Activated naive CD4-positive, alpha-beta T cell treated with anti-CD3 and anti-CD28 coated beads, Interleukin-2, amount 50 U/mL, for 16 hours (primary cell): ENCODE results near the gene MTF1.

Experiments used
- DNase-seq: peaks from one replicate; pipeline ENCODE4 v3.0.0-alpha.2; 2020

The MTF1 gene

DNA sequence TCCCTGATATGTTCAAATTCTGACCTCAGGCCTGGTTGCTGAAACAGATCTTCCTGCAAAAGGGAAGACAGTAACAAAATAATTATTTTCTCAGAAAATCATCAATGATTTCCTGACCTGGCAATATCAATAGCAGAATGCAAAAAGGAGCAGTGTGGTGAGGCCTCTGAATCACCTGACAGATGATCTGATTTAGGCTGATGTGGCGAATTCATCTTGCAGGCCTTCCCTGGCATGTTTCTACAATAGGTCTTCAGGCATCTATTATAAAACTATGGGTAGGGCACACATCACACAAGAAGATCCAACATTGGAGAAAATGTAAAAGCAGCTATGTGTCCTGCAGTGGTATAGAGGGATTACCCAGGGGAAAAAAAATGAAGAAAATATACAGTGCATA, 7.1 kb upstream of the MTF1 start:
- no peak for DNase-seq

DNA sequence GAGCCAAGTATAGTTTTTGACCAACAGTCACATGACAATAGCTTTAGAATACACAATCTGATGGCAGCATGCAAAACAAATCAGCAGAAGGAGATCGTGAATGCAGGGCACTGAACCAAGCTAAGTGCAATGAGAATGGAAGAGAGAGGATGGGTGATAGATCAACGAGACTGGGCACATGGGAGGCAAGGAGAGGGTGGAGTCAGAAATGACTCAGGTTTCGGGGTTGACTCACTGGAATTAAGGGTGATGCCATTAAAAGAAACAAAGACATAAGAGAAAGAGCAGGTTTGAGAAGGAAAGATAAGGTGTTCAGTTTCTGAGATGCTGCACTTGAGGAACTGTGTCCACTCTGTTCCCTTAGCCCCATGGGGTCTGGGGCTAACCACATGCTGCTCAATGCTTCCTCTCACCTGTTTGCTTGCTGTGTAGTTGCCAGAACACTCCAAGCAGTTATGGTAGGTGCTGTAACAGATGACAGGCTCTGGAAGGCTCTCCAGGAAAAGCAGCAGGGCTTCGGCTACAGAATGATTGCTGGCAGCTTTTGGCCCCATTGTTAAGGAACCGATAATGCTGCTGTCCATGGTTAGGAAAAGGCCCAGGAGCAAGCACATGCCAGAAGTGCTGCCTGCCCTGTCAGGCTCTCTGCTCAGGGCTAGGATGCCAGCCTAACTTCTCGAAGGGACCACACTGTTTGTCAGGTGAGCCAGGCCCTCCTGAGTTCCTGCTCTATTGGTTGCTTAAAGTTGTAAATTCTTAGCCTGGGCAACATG, 6.1 kb upstream of the MTF1 start:
- DNase-seq, result peak; percentile 43

DNA sequence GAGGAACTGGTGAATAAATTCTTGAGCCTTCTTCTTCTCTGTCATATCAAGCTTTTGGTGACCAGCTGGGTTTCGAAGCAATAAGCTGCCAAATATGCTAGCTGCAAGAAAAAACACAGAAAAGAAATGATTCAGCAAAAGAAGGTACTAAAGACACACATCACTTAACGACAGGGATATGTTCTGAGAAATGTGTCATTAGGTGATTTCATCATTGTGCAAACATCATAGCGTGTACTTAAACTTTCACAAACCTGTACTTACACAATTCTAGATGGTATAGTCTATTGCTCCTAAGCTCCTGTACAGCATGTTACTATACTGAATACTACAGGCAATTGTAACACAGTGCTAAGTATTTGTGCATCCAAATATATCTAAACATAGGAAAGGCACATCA, 2.9 kb upstream of the MTF1 start:
- DNase-seq, result no peak

DNA sequence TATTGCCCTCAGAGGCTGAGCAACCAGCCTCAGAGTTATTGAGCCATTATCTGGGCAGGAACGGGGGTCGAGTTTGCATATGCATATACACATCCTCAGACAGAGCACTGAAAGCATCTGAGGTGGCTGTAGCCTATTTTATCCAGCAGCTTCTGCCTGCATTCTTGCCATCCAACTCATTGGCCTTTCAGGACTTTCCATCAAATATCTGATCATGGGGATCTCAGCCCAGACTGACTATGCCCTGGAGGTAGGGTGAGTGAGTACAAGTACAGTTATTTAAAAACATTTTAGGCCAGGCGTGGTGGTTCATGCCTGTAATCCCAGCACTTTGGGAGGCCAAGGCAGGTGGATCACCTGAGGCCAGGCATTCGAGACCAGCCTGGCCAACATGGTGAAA, 1.8 kb upstream of the MTF1 start:
- DNase-seq, result no peak

DNA sequence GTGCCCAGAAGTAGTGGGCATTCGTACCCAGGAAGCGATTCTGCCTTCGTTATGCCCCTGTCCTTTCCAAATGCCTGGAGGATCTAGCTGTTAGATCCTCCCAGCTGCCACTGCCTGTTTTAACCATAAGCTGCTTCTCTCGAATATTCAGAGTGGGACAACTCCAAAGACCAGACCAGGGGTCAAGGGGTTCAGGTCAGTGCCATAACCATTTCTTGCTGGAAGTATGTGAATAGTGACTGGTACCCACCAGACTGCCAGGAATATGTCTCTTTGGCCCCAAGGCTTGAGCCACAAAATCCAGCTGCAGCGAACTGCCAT, 914 bp upstream of the MTF1 start:
- DNase-seq, result no peak

DNA sequence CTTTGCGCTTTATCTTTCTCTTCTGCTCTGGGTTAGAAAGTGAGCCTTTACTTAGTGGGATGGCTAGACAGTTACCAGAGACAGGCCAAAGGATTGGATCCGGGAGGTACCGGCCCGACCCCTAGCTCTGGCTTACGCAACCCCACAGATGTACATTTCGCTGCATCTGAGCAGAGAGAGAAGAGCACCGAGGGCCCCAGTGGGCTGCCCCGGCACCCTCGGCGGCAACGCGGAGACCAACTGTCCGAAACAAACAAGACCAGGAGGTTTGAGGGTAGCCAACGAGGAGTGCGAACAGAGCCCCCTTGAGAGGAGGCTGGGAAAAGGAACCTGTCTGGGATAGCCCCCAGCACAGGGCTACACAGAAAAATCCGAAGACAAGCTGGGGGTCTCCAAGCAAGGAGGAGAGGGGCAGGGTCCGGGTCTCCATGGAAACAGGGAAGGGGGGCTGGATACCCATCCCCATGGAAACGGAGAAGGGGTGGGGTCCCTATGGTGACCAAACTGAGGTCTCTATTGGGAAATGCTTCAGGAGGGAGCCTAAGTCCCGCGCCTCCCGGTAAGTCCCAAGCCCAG, 373 bp downstream of the MTF1 start:
- no peak for DNase-seq

DNA sequence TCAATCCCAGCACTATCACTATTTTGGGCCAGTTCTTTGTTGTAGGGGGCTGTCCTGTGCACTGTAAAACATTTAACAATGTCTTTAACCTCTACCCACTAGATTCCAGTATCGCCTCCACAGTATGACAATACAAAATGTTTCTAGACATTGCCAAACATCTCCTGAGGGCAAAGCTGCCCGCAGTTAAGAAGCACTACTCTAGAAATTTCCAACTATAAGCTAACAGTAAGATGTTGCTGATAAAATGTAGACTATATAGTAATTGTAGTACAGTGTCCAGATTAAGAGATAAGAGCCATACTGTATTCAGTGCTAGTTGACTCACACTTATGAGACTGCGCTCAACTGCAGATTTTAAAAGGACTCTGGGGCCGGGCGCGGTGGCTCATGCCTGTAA, 5.0 kb downstream of the MTF1 start:
- DNase-seq, result no peak

DNA sequence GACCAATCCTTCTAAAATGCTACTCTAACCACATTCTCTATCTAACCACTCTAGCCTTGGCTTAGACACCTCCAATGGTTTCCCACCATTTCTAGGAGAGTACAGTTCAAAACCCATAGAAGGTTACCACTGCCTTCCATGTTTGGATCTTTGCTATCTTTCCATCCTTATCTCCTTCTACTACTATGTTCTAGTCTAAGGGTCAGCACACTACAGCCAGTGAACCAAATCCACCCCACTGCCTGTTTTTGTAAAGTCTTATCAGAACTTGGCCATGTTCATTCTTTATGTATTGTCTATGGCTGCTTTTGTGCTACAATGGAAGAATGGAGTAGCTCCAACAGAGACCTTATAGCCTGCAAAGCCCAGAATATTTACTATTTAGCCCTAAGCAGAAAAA, 6.2 kb downstream of the MTF1 start:
- no peak for DNase-seq

DNA sequence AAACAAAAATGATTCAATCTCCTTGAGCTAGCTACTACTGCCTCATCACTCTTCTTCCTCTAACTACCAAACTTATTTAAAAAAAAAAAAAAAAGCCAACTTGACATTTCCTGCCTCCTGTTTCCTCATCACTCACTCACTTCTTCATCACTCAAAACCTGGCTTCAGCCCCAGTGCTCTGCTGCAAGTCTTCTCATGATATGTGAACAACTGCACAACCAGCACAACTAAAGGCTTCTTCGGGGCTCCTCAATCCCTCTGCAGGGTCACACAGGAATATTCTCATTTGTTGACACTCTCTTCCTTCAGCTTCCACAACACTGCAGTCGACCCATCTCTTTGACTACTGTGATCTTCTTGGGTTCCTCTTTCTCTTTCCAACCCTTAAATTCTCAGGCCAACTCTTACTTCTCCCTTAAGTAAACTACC, 7.6 kb downstream of the MTF1 start:
- DNase-seq, result no peak

DNA sequence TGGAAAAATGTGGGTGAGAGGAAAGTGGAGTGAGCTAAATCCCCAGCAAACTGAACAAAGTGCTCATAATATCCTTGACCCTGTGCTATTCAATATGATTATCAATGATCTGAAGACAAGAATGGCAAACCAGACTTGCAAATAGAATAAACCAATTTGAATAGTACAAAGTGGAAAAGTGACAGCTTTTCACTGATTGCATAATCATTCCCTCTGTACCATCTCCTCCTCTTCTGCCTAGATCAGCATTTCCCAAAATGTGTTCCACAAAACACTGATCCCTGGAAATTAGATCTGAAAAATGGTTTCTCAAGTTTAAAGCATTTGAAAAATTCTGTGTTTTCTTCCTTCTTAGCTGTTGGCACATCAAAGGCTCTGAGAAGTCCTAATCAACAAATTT, 8.1 kb downstream of the MTF1 start:
- DNase-seq, result no peak

DNA sequence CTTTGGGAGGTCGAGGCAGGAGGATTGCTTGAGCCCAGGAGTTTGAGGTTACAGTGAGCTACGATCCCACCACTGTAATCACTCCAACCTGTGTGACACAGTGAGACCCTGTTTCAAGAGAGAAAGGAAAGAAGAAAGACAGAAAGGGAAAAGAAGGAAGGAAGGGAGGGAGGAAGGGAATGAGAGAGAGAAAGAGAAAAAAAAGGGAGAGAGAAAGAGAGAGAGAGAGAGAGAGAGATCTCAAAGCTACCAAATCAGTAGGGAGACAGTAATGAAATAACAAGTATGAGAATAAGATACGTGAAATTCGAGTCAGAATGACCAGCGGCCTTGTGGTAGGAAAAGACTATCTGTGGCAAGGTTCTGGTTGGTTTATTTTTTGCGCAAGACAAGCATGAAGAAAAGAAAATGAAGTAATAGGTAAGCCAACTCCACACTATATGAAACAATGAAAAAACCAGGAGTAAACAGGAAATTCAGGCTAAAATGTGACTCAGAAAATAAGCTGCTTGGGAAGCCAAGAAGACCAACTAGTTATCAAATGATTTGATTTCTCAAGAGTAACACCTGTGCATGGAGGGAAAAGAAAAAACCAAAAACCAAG, 8.9 kb downstream of the MTF1 start:
- DNase-seq, result no peak

DNA sequence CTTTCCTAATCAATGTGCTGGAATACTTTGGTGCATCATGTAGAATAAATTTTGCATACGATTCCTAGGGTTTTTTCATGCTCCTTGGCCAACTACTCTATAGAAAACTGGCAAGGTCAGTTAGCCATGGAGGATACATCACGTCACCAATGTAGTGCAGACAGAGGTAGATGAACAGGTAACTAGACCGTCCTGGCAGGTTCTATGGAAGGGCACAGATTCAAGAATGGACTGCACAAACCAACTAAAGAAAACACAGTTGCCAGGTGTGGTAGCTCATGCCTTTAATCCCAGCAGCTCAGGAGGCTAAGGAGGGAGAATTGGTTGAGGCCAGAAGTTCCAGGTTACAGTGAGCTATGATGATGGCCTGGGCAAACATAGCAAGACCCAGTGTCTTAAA, 9.9 kb downstream of the MTF1 start:
- no peak for DNase-seq

DNA sequence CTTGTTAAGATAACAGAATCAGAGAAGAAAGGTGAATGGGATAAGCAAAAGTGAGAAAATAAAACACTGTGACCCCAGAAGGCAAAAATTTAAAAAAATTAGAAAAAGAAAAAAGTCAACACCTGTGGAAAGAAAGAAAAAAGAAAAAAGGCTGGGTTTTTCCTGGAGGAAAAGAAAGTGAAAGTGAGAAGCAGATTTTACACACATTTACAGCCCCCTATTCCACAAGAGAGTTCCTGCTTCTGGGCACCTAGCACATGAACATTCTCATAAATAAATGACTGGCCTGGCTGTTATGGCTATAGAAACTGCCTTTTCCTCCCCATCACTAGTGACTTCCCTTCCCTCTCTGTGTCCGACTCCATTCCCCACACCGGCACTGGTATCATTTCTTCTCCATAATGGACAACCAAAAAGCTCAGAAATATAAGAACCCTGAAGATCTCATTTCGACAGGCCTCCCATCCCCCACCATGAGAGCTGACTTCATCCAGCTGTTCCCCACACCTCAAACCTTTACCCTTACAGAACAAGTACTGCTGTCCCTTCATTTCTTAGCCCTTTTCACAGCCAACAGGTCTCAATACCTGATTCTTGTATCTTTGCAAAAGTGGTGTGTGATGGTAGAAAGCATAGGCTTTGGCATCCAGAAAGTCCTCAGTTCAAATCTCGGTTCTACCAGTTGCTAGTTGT, 12.6 kb downstream of the MTF1 start:
- no peak for DNase-seq

DNA sequence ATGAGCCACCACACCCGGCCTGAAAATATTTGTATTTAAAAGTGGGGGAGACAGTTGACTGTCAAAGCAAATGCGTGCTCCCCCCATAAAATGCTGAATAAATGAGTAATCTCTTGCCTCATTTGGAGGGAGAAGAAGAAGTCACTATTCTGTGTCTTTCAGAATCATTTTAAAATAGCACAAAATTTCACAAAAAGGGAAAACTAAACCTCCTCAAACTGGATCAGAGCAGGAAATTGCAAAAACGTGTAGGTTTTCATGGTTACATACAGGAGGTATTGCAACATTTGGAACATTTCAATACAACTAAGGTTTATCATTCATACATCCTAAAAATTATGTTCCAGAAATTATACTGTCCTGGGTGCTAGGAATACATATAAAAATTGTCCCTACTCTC, 13.6 kb downstream of the MTF1 start:
- DNase-seq, result no peak

DNA sequence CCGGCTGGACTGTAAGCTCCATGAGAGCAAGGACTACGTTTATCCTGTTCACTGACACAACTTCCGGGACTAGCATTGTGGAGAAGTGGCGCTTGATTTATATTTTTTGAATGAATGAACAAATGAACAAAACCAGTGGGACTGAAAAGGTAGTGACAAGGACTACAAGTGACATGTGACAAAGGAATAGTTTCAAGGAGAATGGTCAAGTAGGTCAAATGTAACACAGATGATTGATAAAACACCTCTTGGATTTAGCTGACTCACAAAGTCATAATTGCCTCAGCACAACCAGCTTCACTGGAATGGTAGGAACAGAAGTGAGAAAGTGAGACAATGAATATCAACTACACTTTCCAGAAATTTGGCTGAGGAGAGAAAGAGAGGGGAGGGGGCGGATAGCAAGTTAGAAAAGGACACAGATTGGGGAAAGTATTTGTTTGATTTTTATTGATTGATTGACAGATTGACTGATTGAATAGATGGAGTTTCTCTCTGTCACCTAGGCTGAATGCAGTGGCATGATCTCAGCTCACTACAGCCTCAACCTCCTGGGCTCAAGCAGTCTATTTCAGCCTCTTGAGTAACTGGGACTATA, 14.2 kb downstream of the MTF1 start:
- DNase-seq, result no peak

DNA sequence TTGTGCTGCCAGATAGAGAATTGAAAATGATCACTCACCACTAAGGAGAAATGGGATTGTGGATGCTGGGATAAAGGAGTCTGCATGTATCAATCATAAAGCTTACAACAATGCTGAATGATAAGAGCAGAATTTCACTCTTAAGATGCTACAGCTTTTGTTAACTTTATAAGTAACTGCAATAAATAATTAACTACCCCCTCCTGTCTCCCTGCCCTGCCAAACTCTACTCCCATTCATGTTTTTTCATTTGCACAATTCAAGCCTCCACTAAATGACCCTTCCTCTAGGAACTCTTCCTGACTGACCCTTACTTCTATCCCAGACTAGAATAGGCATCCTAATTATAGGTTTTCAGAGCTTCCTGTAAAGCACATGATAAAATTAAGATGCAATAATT, 14.9 kb downstream of the MTF1 start:
- no peak for DNase-seq

DNA sequence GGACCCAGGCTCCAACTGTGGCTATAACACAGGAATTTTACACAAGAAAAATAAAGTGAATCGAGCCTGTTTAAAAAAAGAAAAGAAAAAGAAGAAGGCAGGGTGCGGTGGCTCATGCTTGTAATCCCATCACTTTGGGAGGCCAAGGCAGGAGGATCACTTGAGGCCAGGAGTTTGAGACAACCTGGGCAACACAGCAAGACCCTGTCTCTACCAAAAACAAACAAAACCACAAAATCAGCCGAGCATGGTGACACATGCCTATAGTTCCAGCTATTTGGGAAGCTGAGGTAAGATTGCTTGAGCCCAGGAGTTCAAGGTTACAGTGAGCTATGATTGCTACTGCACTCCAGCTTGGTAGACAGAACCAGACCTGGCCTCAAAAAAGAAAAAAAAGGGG, 17.7 kb downstream of the MTF1 start:
- no peak for DNase-seq

DNA sequence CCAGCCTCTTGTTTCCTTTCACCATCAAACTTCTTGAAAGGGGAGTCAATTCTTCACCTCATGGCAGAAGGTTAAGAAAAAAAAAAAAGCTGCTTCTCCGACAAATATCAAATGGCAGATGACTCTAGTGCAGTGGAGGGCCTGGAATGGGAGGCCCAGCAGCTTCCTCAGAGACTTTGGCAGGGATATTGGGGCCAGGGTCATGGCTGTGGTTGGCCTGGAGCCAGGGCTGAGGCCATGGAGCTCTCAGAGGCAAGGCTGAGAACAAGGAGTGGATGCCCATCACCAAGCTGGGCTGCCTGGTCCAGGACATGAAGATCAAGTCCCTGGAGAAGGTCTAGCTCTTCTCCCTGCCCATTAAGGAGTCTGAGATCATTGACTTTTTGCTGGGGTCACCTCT, 18.7 kb downstream of the MTF1 start:
- no peak for DNase-seq

DNA sequence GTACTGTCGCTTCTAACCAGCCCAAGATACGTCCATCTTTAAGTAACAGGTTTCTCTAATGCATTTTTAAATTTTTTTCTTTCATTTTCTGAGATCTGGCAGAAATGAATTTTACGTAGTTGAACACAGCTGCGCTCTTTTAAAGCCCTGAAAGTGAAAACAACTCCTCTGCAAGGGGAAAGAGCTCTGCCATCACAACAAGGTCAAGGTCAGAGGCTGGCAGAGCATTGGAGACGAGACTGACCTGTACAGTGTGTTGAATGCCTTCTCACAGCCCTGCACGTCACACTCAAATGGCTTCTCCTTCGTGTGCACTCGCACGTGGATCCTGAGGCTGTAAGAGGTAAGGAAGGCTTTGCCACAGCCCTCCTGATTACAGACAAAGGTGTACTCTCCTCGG, 19.7 kb downstream of the MTF1 start:
- DNase-seq, result no peak

DNA sequence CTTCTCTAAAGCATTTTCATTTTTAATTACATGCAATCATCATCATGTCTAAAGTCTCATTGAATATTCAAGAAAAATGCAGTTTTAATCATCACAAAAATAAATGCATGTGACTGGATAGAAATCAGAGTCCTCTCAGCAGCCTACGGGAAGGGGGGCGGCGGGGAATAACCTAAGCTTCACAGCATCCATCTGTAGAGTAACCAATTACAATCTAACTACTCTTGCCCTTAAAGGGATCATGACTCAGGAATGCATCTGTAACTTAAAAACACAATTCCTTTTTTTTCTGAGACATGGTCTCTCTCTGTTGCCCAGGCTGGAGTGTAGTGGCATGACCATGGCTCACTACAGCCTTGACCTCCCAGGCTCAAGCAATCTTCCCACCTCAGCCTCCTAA, 22.6 kb downstream of the MTF1 start:
- no peak for DNase-seq

DNA sequence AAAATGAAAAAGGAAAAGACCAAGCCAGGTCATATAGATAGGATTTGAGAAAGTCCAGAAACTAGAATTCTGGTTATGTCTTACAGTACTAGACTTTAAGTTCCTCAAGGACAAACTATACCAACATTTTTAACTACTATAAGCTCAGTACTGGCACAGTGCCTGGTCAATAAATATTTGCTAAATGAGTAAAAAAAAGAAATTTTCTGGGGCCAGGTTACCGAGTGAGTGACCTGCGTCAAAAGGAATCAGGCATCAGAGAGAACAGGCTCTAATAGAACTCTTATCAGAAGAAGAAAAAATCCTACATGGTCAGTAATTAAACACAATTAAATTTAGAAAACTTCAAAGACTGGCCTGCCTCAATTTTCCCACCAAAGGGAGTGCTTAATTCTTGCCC, 27.6 kb downstream of the MTF1 start:
- DNase-seq, result no peak

DNA sequence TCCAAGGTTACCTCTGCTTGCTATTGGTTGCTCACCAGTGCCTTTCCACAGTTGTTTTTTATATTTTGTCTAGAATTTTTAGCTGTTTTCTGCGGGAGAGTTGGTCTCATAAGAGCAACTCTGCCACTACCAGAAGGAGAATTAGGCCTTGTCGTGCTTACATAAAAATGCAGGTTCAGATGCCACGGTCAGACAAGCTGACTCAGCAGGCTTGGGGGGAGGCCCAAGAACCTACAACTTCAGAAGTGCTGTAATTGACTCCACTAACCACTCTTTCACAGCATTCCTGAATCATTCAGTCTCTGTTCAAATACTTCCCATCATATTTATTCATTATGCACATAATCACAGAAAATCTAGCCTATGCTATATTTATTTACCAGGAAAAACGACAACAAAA, 28.3 kb downstream of the MTF1 start:
- no peak for DNase-seq

DNA sequence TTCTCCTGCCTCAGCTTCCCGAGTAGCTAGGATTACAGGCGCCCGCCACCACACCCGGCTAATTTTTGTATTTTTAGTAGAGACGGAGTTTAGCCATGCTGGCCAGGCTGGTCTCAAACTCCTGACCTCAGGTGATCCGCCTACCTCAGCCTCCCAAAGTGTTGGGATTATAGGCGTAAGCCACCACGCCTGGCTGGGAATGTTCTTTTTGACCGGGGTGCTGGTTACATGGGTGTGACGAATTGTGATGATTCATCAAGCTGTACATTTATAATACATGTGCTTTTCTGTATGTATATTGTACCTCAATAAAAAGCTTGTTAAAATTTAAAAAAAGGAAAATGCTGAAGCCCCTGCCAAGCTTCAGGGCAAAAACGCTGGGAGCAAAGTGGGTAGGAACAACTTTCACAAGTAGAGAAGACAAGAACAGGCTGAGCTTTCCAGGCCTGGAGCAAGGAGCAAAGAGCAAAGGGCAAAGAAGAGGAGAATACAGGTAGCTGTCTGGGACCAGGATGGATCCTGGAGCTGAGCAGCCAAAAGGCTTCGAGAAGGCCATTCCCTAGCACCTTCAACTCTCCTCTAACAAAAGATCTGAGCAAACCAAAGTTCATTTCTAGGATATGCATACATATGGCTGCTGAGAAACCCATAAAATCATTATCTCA, 30.9 kb downstream of the MTF1 start:
- DNase-seq, result no peak
